SU-DHL-6 (cell line): Measurements from ENCODE around the gene TMEM79.

ENCODE experiments used
- EZH2phosphoT487 ChIP-seq: fragments of 200-600 bp; sonication (generic), shearing (Covaris generic); conservative IDR thresholded peaks from 2 replicates; pipeline ENCODE4 v1.6.1; 2018; ENCODE audit warnings: mild to moderate bottlenecking, antibody characterized with exemption, low read length, moderate library complexity, mixed read lengths
- TF ChIP-seq, protein P1 (sequence below): fragments of 200-600 bp; sonication (generic); IDR thresholded peaks from one replicate; pipeline ENCODE4 v1.5.1; 2017; ENCODE audit warnings: antibody characterized with exemption, mild to moderate bottlenecking, low read length, moderate library complexity; ENCODE audit not compliant: insufficient read depth, poor library complexity, severe bottlenecking

DNA sequence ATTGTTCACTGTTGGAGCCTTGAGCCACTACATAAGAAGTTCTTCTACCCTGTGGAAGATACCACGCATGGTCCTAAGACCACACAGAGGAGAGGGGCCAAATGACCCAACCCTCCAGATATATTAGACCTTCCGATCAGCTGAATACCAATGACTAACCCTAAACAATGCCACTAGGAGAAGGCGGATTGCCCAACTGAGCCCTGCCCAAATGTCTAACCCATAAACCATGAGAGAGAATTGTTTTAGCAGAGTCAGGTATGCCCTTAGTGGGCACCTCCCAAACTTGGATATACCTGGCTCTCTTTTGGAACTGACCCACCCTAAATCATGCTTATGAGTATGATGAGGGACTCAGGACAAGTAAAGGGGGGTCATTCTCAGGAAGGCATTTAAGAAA is 13.8 kb upstream of the TMEM79 start:
- TF ChIP-seq, protein P1, sequence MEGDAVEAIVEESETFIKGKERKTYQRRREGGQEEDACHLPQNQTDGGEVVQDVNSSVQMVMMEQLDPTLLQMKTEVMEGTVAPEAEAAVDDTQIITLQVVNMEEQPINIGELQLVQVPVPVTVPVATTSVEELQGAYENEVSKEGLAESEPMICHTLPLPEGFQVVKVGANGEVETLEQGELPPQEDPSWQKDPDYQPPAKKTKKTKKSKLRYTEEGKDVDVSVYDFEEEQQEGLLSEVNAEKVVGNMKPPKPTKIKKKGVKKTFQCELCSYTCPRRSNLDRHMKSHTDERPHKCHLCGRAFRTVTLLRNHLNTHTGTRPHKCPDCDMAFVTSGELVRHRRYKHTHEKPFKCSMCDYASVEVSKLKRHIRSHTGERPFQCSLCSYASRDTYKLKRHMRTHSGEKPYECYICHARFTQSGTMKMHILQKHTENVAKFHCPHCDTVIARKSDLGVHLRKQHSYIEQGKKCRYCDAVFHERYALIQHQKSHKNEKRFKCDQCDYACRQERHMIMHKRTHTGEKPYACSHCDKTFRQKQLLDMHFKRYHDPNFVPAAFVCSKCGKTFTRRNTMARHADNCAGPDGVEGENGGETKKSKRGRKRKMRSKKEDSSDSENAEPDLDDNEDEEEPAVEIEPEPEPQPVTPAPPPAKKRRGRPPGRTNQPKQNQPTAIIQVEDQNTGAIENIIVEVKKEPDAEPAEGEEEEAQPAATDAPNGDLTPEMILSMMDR, result no peak
- no peak for TF ChIP-seq EZH2phosphoT487
